ENCODE measurements around the gene DENND4B. TPM values are rescaled to one million over a fixed set of nuclear protein-coding genes. Genes with fewer than 3 reads are reported as not detected.

Gene DENND4B
- total and polyA plus RNA-seq, 10 of the 15 experiments (the other 5 are each of a cell fraction or from before 2014, with no cell fraction given) = 12.0 to 74.8 (median 22.7) TPM

DNA sequence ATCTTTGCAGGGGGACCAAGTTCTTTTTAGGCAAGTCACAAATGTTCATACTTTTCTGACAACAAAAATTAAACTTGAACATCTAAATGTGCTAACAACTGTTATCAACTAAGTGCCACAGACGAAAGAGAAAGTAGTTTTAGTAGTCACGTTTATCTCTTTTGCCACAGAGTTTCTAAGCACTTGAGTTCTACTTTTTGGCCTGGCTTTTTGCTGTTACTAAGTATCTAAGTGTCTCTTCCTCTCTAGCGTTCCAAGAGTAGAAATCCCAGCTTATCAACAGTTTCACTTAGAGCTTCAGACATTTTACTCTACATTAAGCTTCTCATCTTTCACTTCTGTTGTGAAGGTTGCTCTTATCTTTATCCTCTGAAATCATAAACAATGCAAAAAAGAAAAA is 58.0 kb downstream of the DENND4B start:
- H3K4me2 ChIP-seq (ENCODE audit: control insufficient read depth, insufficient read depth) = peak overlapping the region; percentile 72
- TSS peak; percentile 28 for BruUV-seq (replicated peaks)
- WGBS (ENCODE audit: insufficient coverage, insufficient replicate concordance, low lambda C conversion rate, missing lambda C conversion rate) = 24% methylated on average over 3 of the region's 3 CpGs
- H3K27me3 ChIP-seq (replicated peaks in 1 of 2; ENCODE audit: control insufficient read depth in 2 of 2, insufficient read depth in 2 of 2, low read length in 1 of 2) = no peaks in the 10 kb centered on the region
- intact Hi-C loops (cut with micrococcal nuclease; ENCODE audit: unreplicated experiment) (no loop called here), in situ Hi-C loops (cut with MboI) (no loop called here)
- H3K36me3 ChIP-seq (ENCODE audit: control insufficient read depth in 2 of 2, insufficient read depth in 2 of 2, low read length in 1 of 2) = peaks cover 0 to 2% of the 10 kb centered on the region in 2 experiments; a peak in 2 of 4 replicates
- H3K9me3 ChIP-seq (replicated peaks; ENCODE audit: control insufficient read depth, insufficient read depth, low read length) = no peaks in the 10 kb centered on the region
- peaks cover 60% of the 10 kb centered on the region for H3K79me2 ChIP-seq (ENCODE audit: control insufficient read depth, insufficient read depth, low read length)
- ChIA-PET SMC1A (ENCODE audit: uncharacterized antibody, unreplicated experiment) (interaction anchor here (1.4 to 1.9 kb wide), 6 partner anchors 11 to 56 kb away, joined by 3 to 5 read pairs (median 4); no protein-coding TSS in a partner anchor), POLR2A (interaction anchor here (1.1 to 1.5 kb wide), 2 partner anchors 23 to 34 kb away, joined by 3 to 4 read pairs; no protein-coding TSS in a partner anchor), CTCF (interaction anchor here (0.7 to 0.9 kb wide), 2 partner anchors 34 to 46 kb away, joined by 3 read pairs; no protein-coding TSS in a partner anchor), RAD21 (ENCODE audit: unreplicated experiment) (interaction anchor here (0.9 kb wide), 1 partner anchor 58 kb away, joined by 4 read pairs; the partner anchor contains the start of gene DENND4B)
- peak overlapping the region; percentile 25 for H3K9ac ChIP-seq (ENCODE audit: control insufficient read depth, insufficient read depth, low read length)
- H3K4me3 ChIP-seq = peak overlapping the region; percentile 16; the same call in 1 of the 2 replicates
- no peak overlapping the region for H2AFZ ChIP-seq (ENCODE audit: control insufficient read depth, low read depth, low read length)
- H3K4me1 ChIP-seq (ENCODE audit: control insufficient read depth, insufficient read depth, low read length) = peaks cover 13% of the 10 kb centered on the region
- TF ChIP-seq NR2F1 (conservative IDR thresholded peaks at IDR 0.05) = no peak
- TF ChIP-seq WRNIP1 (IDR thresholded peaks at IDR 0.05; ENCODE audit: borderline replicate concordance, low read depth, low read length) = no peak
- TF ChIP-seq RFX5 (IDR thresholded peaks at IDR 0.05; ENCODE audit: low read depth, low read length) = 0 out of 2 replicates have a peak, but pooled peaks have one; percentile 6
- TF ChIP-seq BHLHE40 (IDR thresholded peaks at IDR 0.05; ENCODE audit: borderline replicate concordance in 1 of 2, low read depth in 2 of 2, low read length in 1 of 2) = peak; percentile 92 to 96
- no peak for TF ChIP-seq NFIC (IDR thresholded peaks at IDR 0.05; ENCODE audit: low read depth, low read length)
- TF ChIP-seq HCFC1 (IDR thresholded peaks at IDR 0.05; ENCODE audit: low read length) = no peak
- no peak for TF ChIP-seq CHD2 (IDR thresholded peaks at IDR 0.05; ENCODE audit: borderline replicate concordance, low read depth, low read length)
- TF ChIP-seq RUNX3 (IDR thresholded peaks at IDR 0.05; ENCODE audit: low read length) = 0 out of 2 replicates have a peak, but pooled peaks have one; percentile 19
- TF ChIP-seq NFYA (IDR thresholded peaks at IDR 0.05; ENCODE audit: borderline replicate concordance, low read depth, low read length) = no peak
- ATAC-seq (peak; percentile 81), FAIRE-seq (peak; percentile 83), DNase-seq (ENCODE audit: low read depth, low spot score) (no peak)
- no peaks in the 10 kb centered on the region for H4K20me1 ChIP-seq (ENCODE audit: control insufficient read depth, insufficient read depth)
- H3K27ac ChIP-seq (ENCODE audit: control insufficient read depth, insufficient read depth) = peak overlapping the region; percentile 53; the same call in 1 of the 2 replicates

Measured in GM12878 (cell line).